AG09309 (cell line): ENCODE data around the gene OSBPL5.

Experiments used
- DNase-seq: peaks from one replicate; pipeline ENCODE4 v3.0.0-alpha.2; 2010; ENCODE audit warnings: low read depth
- H3K4me3 ChIP-seq: 2 replicates; pipeline ENCODE4 v1.5.1; 2011; ENCODE audit warnings: mild to moderate bottlenecking, low read depth, low read length, moderate library complexity; ENCODE audit not compliant: control insufficient read depth
- CTCF ChIP-seq: IDR thresholded peaks from 2 replicates; pipeline ENCODE4 v1.5.1; 2011; ENCODE audit warnings: mild to moderate bottlenecking, low read depth, low read length, inconsistent platforms; ENCODE audit not compliant: insufficient read depth, control insufficient read depth; ENCODE audit errors: missing control alignments

Gene OSBPL5

GRCh38 chr11:3188496-3189195, 23.5 kb upstream of the OSBPL5 start:
- DNase-seq, result no peak
- H3K4me3 ChIP-seq, result no peak overlapping the region

GRCh38 chr11:3186166-3186953, 21.2 kb upstream of the OSBPL5 start:
- TF ChIP-seq CTCF, result no peak
- no peak for DNase-seq

More at GRCh38 chr11:3188496-3189195, 23.5 kb upstream of the OSBPL5 start:
- no peak for TF ChIP-seq CTCF

GRCh38 chr11:3184732-3185347, 19.7 kb upstream of the OSBPL5 start:
- no peak for DNase-seq
- TF ChIP-seq CTCF, result no peak
- H3K4me3 ChIP-seq, result no peak overlapping the region

More at GRCh38 chr11:3186166-3186953, 21.2 kb upstream of the OSBPL5 start:
- no peak overlapping the region for H3K4me3 ChIP-seq

- TF ChIP-seq CTCF, result no peak
- DNase-seq, result no peak
These were observed 18.4 kb upstream of the OSBPL5 start for GRCh38 chr11:3183523-3183922.

GRCh38 chr11:3182462-3182852, 17.3 kb upstream of the OSBPL5 start:
- no peak for DNase-seq
- no peak overlapping the region for H3K4me3 ChIP-seq
- no peak for TF ChIP-seq CTCF

More at GRCh38 chr11:3183523-3183922, 18.4 kb upstream of the OSBPL5 start:
- no peak overlapping the region for H3K4me3 ChIP-seq

GRCh38 chr11:3181725-3182461, 16.8 kb upstream of the OSBPL5 start:
- no peak for DNase-seq
- no peak overlapping the region for H3K4me3 ChIP-seq
- TF ChIP-seq CTCF, result no peak
